Posterior vena cava (tissue), 2 donors: ENCODE data around the gene CCNY. TPM values are rescaled to one million over a fixed set of nuclear protein-coding genes. Genes with fewer than 3 reads are reported as not detected.
"Not testable (repeated sequence)": the region's sequence is repeated elsewhere in the genome, so short reads cannot be mapped to it uniquely, and the experiment has no call there.

ENCODE experiments used
- DNase-seq: peaks from one replicate; pipeline ENCODE4 v3.0.0-alpha.2; 2020; ENCODE audit warnings: low spot score
- intact Hi-C, 2 donors: fragments of 100-400 bp; cut with DNase I; formaldehyde crosslinking; loops; one replicate each; pipeline versions ENCODE4 v1.14.1 to v1.14.2; 2022 to 2023
- total RNA-seq, 2 donors: library from RNA; stranded (reverse); fragmentation: NEBNext Ultra II Directional; extraction: Animal tissue kit (Norgen Biotek cat#: 25700); gene quantifications; one replicate each; pipeline ENCODE4 v1.2.1, GENCODE V29; 2021
- donor health status: DM: yes; HTN: yes; CAD: no.
- donor health status: DM: yes; HTN: yes; CAD: no.

The CCNY gene
- total RNA-seq, 2 donors from 2014 or later, result 65.8 to 66.4 TPM

GRCh38 chr10:35526746-35527145, 190.4 kb downstream of the CCNY start:
- intact Hi-C loops, result no loop called here
- no peak for DNase-seq

DNA sequence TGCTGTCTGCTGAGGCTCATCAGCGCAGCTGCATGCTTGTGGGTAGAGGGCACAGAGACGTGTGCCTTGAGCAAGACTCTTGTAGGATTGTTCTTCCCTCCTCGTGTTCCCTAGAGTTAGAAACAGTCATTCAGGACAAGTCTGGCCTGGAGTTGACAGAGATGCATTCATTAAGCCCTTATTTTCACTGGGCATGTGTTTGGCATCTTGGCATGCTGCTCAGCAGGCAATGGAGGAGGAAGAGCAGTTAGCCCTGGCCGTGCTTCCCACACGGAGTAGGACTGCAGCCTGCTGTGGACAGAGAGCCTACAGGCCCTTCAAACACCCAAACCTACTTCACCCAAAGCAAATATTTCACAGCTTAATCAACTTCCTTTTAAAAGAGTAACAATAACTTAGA, 195.8 kb downstream of the CCNY start:
- intact Hi-C loops, result no loop called here
- no peak for DNase-seq

DNA sequence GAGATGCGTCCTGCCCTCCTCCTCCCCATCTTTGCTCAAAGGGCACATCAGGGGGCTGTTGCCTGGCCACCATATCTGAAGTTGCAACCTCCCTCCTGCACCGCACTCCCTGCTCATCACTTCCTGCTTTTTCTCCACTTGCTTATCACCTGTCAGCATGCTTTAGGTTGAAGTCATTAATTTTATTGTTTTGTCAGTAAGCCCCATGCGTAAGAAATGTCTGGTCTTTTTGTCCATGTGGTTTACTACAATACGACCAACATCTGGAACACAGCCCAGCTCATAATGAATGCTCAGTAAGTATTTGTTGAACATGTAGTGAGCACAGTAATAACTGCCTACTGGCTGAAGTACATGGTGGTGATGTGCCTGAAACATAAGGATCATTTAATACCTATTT, 197.3 kb downstream of the CCNY start:
- DNase-seq, result no peak
- intact Hi-C loops, result no loop called here

DNA sequence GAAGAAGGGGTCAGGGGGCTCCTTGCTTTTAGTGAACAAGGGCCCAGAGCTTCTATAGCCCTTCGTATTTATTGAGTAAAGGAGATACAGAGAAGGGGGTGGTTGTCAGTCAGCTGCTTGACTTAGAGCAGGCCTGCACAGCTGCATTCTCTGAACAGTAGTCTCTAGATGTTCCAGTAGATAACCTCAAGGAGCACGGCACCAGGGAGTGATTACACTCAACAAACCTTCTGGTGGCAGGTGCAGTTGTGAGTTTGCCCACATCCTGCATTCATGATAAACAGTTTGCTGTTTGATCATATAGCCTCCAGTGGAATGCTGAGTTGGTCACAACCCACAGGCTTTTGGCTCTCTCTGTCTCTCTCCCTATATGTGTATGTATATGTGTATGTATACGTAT, 198.8 kb downstream of the CCNY start:
- no peak for DNase-seq
- intact Hi-C loops, result no loop called here

DNA sequence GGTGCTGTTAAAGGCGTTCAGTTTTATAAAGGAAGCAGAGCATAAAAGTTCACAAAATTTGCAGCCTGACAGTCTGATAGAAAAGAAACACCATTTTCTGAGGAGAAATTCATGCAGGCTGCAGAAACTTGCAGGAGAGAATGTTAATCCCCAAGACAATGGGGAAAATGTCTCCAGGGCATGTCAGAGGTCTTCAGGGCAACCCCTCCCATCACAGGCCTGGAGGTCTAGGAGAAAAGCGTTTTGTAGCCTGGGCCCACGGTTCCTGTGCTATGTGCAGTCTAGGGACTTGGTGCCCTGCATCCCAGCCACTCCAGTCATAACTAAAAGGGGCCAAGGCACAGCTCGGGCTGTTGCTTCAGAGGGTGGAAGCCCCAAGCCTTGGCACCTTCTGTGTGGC, 200.5 kb downstream of the CCNY start:
- DNase-seq, result no peak
- intact Hi-C loops, result no loop called here

- DNase-seq, intact Hi-C loops: not testable (repeated sequence)
Measured at GRCh38 chr10:35537925-35538324, 201.6 kb downstream of the CCNY start.

DNA sequence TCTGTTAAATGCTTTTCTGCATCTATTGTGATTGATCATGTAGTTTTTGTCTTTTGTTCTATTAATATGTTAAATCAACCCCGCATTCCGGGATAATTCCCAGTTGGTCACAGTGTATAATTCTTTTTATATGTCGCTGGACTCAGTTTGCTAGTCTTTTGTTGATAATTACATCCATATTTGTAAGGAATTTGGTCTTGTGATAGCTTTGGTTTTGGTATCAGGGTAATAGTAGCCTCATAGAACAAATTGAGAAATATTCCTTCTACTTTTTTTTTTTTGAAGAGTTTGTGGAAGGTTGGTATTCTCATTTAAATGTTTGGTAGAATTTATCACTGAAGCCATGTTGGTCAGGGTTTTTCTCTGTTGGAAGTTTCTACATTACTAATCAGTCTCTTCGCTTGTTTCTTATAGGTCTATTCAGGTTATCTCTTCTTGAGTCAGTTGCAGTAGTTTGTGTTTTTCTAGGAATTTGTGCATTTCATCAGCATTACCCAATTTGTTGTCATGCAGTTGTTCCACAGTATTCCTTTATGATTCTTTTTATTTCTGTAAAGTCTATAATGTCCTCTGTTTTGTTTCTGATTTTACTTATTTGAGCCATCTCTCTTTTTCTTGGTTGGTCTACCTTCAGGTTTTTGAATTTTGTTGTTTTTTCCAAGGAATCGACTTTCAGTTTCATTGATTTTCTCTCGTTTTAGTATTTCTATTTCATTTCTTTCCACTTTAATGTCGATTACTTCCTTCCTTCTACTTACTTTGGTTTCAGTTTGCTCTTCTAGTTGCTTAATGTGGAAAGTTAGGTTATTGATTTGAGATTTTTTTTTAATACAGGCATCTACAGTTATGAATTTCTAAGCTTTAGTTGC, 204.2 kb downstream of the CCNY start:
- intact Hi-C loops, result no loop called here
- DNase-seq, result no peak

- intact Hi-C loops, result no loop called here
- DNase-seq, result no peak
Measured at GRCh38 chr10:35541720-35542119, 205.4 kb downstream of the CCNY start.

- intact Hi-C loops, result no loop called here
- no peak for DNase-seq
Measured at GRCh38 chr10:35542303-35542702, 206.0 kb downstream of the CCNY start.

- DNase-seq, result no peak
- intact Hi-C loops, result no loop called here
Measured at GRCh38 chr10:35545079-35545657, 208.9 kb downstream of the CCNY start.

DNA sequence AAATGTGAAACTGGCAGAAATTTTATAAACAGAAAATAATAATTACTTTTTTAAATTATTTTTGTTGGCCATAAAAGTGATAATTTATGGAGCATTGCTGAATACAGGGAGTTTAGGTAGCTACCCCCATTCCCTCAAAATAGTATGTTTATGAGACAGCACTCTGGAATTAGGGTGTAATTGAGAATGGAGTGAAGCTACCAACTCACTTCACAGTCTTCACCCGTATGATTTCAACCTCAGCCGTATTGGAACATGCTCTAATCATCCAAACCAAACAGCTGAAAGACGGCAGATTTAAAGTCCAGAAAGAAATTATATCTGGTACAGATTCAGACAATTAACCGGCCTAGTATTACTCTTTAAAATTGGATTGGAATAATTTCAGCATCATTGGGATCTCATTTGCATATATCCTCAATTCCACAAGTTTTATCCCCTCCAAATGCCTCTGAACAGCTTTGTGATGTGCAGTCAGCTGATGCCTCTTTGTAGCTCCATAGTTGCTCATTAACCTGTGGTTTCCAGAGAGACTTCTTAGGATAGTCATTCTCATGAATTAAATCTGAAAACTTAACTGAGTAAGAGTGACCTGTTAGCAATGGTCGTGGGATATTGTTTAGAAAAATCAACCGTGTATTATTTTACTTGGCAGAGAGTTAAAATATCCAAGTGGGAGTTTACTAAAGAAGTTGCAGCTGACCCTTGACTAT, 209.7 kb downstream of the CCNY start:
- intact Hi-C loops, result no loop called here
- DNase-seq, result no peak

DNA sequence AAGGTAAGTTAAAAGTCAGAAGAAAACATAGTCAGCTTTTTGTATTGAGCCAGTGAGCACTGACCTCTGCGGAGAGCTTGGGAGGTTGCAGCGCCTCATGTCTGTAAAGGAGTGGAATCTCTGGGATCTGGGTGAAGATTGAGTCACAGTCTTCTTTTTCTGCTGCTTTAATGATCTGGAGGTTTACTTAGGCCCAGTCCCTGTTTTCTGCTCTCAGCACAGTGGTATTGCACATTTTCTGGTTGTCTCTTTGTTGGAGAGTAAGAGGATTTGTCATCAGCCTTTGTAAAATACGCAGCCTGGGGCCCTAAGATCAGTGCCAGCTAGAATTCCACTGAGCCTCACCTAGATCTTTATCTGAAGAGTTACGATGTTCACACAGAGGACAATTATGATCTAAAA, 210.5 kb downstream of the CCNY start:
- intact Hi-C loops, result no loop called here

GRCh38 chr10:35552650-35553342, 216.5 kb downstream of the CCNY start:
- no peak for DNase-seq
- intact Hi-C loops, result no loop called here

More for the DNA sequence above, 210.5 kb downstream of the CCNY start:
- DNase-seq, result no peak

GRCh38 chr10:35554036-35554435, 217.7 kb downstream of the CCNY start:
- intact Hi-C loops, result no loop called here

DNA sequence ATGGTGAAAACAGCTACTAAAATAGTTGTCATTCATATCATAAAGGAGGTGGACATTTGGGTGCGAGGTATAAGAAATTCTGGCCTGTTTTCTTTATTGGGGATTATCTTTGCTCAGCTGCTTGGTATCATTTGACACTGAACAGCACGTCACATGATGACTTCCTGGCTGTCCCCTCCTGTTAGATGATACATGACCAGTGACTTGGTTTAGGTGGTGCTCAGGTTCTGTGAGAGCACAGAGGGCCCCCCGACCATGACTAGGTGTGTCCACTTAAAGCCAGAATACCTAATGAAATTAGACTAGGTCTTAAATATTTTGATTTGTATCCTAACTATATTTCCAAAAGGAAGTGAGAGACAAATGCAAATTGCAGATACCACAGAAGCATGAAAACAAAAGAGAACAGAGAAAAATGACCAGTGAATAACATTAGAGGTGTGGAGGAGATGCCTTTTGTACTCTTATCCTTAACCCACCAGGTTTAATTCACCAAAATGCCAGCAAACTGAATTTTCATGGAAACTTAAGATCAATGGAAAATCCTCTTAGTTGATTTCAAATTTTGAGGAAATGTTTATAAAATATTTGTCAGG, 218.2 kb downstream of the CCNY start:
- intact Hi-C loops, result no loop called here

More at GRCh38 chr10:35554036-35554435, 217.7 kb downstream of the CCNY start:
- no peak for DNase-seq

DNA sequence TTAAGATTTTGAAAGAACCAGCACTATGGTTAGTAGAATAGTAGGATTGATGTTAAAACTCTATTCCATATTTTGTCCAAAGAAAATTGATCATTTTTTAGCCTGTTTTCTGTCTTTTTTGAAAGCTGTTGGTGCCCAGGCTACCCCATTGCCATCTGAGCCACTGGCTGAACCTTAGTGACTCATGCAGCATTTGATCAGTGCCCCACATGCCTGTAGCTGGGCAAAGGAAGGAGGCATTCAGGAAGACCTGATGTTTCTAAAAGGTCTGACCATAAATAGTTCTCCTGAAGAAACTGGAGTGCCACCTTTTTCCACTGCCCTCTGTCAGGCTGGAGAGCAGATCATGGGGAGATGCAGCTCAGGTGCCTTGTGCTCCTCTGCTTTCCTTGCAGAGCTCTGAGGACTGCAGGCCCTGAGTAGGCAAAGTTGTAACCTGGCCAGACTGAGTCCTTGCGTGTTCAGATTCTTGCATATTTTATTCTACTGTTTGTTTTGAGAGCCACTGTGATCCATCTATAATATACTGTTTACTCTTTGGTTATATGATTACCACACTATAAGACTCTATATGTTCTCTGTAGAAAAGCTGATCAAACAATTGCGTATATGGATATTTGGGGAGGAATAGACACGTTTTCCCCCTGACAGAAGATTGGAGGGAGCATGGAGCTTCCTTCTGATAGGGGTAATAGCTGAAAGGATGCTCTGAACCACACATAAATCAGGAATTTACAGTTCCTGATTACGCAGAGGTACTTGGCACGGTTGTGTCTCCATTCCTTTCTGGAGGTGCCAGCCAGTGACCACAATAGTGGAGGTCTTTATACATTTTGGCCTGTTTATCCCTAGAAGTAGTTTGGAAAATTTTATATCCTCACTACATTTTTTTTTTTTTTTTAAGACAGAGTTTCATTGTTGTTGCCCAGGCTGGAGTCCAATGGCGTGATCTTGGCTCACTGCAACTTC, 219.9 kb downstream of the CCNY start:
- intact Hi-C loops, result no loop called here
- DNase-seq, result no peak

More for the DNA sequence above, 218.2 kb downstream of the CCNY start:
- DNase-seq, result no peak

- DNase-seq, result no peak
- intact Hi-C loops, result no loop called here
Measured at GRCh38 chr10:35558276-35558675, 222.0 kb downstream of the CCNY start.

DNA sequence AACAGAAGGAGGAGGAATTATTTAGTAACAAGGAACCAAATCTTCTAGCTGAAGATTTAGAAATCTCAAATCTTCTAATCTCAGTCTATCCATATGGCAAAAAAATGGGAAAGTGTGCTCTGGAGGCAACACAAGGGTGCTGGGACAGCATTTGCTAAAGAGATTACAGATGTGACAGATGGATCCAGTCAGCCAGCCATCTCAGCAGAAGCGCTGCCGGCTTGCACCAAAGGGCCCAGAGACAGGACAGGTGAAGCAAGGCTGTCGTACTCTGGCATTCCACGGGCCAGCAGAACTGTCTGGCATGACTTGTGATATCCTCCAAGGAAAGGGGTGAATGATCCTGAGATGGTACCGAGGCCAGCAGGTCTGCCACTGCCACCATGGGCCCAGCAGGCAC, 223.1 kb downstream of the CCNY start:
- intact Hi-C loops, result no loop called here
- no peak for DNase-seq
